A549 treated with GW870086 at 1 μM for 4 hours (cell line): ENCODE measurements around the gene VSTM4. TPM values are rescaled to one million over a fixed set of nuclear protein-coding genes. Genes with fewer than 3 reads are reported as not detected.

ENCODE experiments used
- total RNA-seq: library from RNA; stranded (reverse); fragments of 200-300 nt; extraction: Qiagen RNA extraction; gene quantifications from 5 replicates; pipeline ENCODE4 v1.2.3, GENCODE V29; 2022; ENCODE audit warnings: low read depth

Gene VSTM4
- total RNA-seq: 0.24 to 0.50 TPM (median 0.35 TPM) in 5 replicates

GRCh38 chr10:49115015-49115795, at the start of gene VSTM4:
TSS of gene VSTM4 (minus strand) at chr10:49115522. CDS start at chr10:49115485, 37 bp downstream.

GRCh38 chr10:49133706-49134248, 18.5 kb upstream of the VSTM4 start, which contains the start of gene FAM170B:
TSS of gene FAM170B (minus strand) at chr10:49134021. CDS start at chr10:49133918, 103 bp downstream.

Other genes starting within 250 kb of the VSTM4 start
- not detected in 5 replicates for gene LRRC18, start 175.7 kb downstream of the VSTM4 start, total RNA-seq
- gene FAM170B, start 18.5 kb upstream of the VSTM4 start, total RNA-seq: not detected in 5 replicates
- not detected in 5 replicates for gene TMEM273, start 72.9 kb upstream of the VSTM4 start, total RNA-seq
- gene C10orf71, start 183.6 kb upstream of the VSTM4 start, total RNA-seq: not detected in 5 replicates